H9 (cell line): ENCODE measurements around the gene RALGAPA1. TPM values are rescaled to one million over a fixed set of nuclear protein-coding genes. Genes with fewer than 3 reads are reported as not detected.

ENCODE experiments used
- DNase-seq: peaks from one replicate; pipeline ENCODE4 v3.0.0-alpha.2; 2017
- H2AFZ ChIP-seq: one replicate; pipeline ENCODE4 v1.6.1; 2013; ENCODE audit warnings: mild to moderate bottlenecking, low read length, control low read depth, moderate library complexity
- H2AK5ac ChIP-seq: 2 replicates; pipeline ENCODE4 v1.6.1; 2013; ENCODE audit warnings: low read length, control low read depth, mixed read lengths; ENCODE audit not compliant: insufficient read length
- H2BK120ac ChIP-seq: one replicate; pipeline ENCODE4 v1.6.1; 2013; ENCODE audit warnings: low read depth, mild to moderate bottlenecking, low read length, control low read depth, inconsistent platforms; ENCODE audit not compliant: poor library complexity, severe bottlenecking
- H2BK12ac ChIP-seq: 2 replicates; pipeline ENCODE4 v1.6.1; 2013; ENCODE audit warnings: low read length, control low read depth, mixed read lengths, low read depth; ENCODE audit not compliant: insufficient read length
- H2BK15ac ChIP-seq: 2 replicates; pipeline ENCODE4 v1.6.1; 2013; ENCODE audit warnings: low read depth, low read length, control low read depth
- H2BK20ac ChIP-seq: one replicate; pipeline ENCODE4 v1.6.1; 2013; ENCODE audit warnings: low read depth, mild to moderate bottlenecking, low read length, control low read depth, inconsistent platforms; ENCODE audit not compliant: poor library complexity, severe bottlenecking
- H2BK5ac ChIP-seq: 2 replicates; pipeline ENCODE4 v1.6.1; 2013; ENCODE audit warnings: low read length, control low read depth, mixed read lengths; ENCODE audit not compliant: insufficient read length
- H3K14ac ChIP-seq: 2 replicates; pipeline ENCODE4 v1.6.1; 2013; ENCODE audit warnings: low read length, control low read depth; ENCODE audit not compliant: insufficient read depth
- H3K18ac ChIP-seq: 2 replicates; pipeline ENCODE4 v1.6.1; 2013; ENCODE audit warnings: low read depth, mild to moderate bottlenecking, mixed read lengths, low read length, control low read depth; ENCODE audit not compliant: insufficient read length
- H3K23ac ChIP-seq: 2 replicates; pipeline ENCODE4 v1.6.1; 2013; ENCODE audit warnings: low read length, control low read depth, mixed read lengths, low read depth; ENCODE audit not compliant: insufficient read length
- H3K23me2 ChIP-seq: 2 replicates; pipeline ENCODE4 v1.6.1; 2013; ENCODE audit warnings: low read depth, mild to moderate bottlenecking, mixed read lengths, low read length, control low read depth; ENCODE audit not compliant: insufficient read length, poor library complexity, severe bottlenecking
- H3K27ac ChIP-seq: 2 replicates; pipeline ENCODE4 v1.5.1; 2013; ENCODE audit warnings: low read length, control low read depth, mixed read lengths, low read depth; ENCODE audit not compliant: insufficient read length
- H3K27me3 ChIP-seq: 2 replicates; pipeline ENCODE4 v1.6.1; 2013; ENCODE audit warnings: low read length, control low read depth, inconsistent platforms; ENCODE audit not compliant: insufficient read depth
- H3K4ac ChIP-seq: 2 replicates; pipeline ENCODE4 v1.6.1; 2013; ENCODE audit warnings: low read depth, mild to moderate bottlenecking, control low read depth, inconsistent platforms, low read length, moderate library complexity
- H3K4me1 ChIP-seq: 2 replicates; pipeline ENCODE4 v1.6.1; 2013; ENCODE audit warnings: low read length, control low read depth, inconsistent platforms; ENCODE audit not compliant: insufficient read depth
- H3K4me2 ChIP-seq: 2 replicates; pipeline ENCODE4 v1.6.1; 2013; ENCODE audit warnings: low read length, control low read depth, mixed read lengths; ENCODE audit not compliant: insufficient read length, insufficient read depth
- H3K56ac ChIP-seq: 2 replicates; pipeline ENCODE4 v1.6.1; 2013; ENCODE audit warnings: low read depth, mild to moderate bottlenecking, mixed read lengths, low read length, control low read depth; ENCODE audit not compliant: insufficient read length
- H3K79me1 ChIP-seq: 2 replicates; pipeline ENCODE4 v1.6.1; 2013; ENCODE audit warnings: low read depth, mild to moderate bottlenecking, moderate library complexity, low read length, control low read depth, inconsistent platforms; ENCODE audit not compliant: insufficient read depth, poor library complexity, severe bottlenecking
- H3K79me2 ChIP-seq: 2 replicates; pipeline ENCODE4 v1.6.1; 2013; ENCODE audit warnings: low read length, control low read depth, inconsistent platforms; ENCODE audit not compliant: insufficient read depth
- H3K9ac ChIP-seq: 2 replicates; pipeline ENCODE4 v1.6.1; 2013; ENCODE audit warnings: low read length, control low read depth, mixed read lengths; ENCODE audit not compliant: insufficient read length; ENCODE audit errors: extremely low read depth
- H3K9me3 ChIP-seq: one replicate; pipeline ENCODE4 v1.6.1; 2013; ENCODE audit warnings: low read depth, low read length, inconsistent platforms; ENCODE audit not compliant: control insufficient read depth
- H3T11ph ChIP-seq: one replicate; pipeline ENCODE4 v1.6.1; 2013; ENCODE audit warnings: mild to moderate bottlenecking, low read length, control low read depth, inconsistent platforms
- H4K20me1 ChIP-seq: one replicate; pipeline ENCODE4 v1.6.1; 2013; ENCODE audit not compliant: control insufficient read depth, insufficient read length, insufficient read depth
- H4K5ac ChIP-seq: 2 replicates; pipeline ENCODE4 v1.6.1; 2013; ENCODE audit warnings: low read depth, mild to moderate bottlenecking, mixed read lengths, low read length, control low read depth; ENCODE audit not compliant: insufficient read length
- H4K8ac ChIP-seq: replicated peaks from 2 replicates; pipeline ENCODE4 v1.6.1; 2013; ENCODE audit warnings: low read length, control low read depth, mixed read lengths, low read depth; ENCODE audit not compliant: insufficient read length
- H4K91ac ChIP-seq: 2 replicates; pipeline ENCODE4 v1.6.1; 2013; ENCODE audit warnings: low read depth, mild to moderate bottlenecking, moderate library complexity, mixed read lengths, low read length, control low read depth; ENCODE audit not compliant: insufficient read length
- H3K27ac Mint-ChIP-seq, 3 experiments: 2 replicates in 2 of 3; 3 replicates in 1 of 3; pipeline ENCODE4 v1.8.0; 2020 to 2021; ENCODE audit warnings: mixed read lengths in 3 of 3, mild to moderate bottlenecking in 1 of 3, moderate library complexity in 1 of 3
- H3K27me3 Mint-ChIP-seq: 2 replicates; pipeline ENCODE4 v1.8.0; 2021; ENCODE audit warnings: low read depth, mild to moderate bottlenecking, moderate library complexity, mixed read lengths
- H3K36me3 Mint-ChIP-seq, 3 experiments: 2 replicates in 2 of 3; 3 replicates in 1 of 3; pipeline ENCODE4 v1.8.0; 2020 to 2021; ENCODE audit warnings: low read depth in 3 of 3, mixed read lengths in 3 of 3; ENCODE audit not compliant: insufficient read depth in 1 of 3
- H3K4me1 Mint-ChIP-seq, 2 experiments: 2 replicates each; pipeline ENCODE4 v1.8.0; 2020; ENCODE audit warnings: mixed read lengths in 2 of 2
- H3K4me3 Mint-ChIP-seq, 2 experiments: 2 replicates in 1 of 2; 3 replicates in 1 of 2; pipeline ENCODE4 v1.8.0; 2020 to 2021; ENCODE audit warnings: mild to moderate bottlenecking in 2 of 2, mixed read lengths in 2 of 2, moderate library complexity in 1 of 2
- H3K9me3 Mint-ChIP-seq, 2 experiments: 2 replicates in 1 of 2; 3 replicates in 1 of 2; pipeline ENCODE4 v1.8.0; 2020; ENCODE audit warnings: mild to moderate bottlenecking in 2 of 2, mixed read lengths in 2 of 2, moderate library complexity in 1 of 2
- CTCF ChIP-seq: fragments of 200-600 bp; sonication (generic); conservative IDR thresholded peaks from 3 replicates; pipeline ENCODE4 v1.8.0; 2021; ENCODE audit warnings: antibody characterized with exemption, mild to moderate bottlenecking
- total RNA-seq: library from RNA; stranded (reverse); gene quantifications from 2 replicates; pipeline ENCODE4 v1.2.1, GENCODE V29; 2021

The RALGAPA1 gene
- total RNA-seq, 1 experiment from 2014 or later: 29.8 TPM

GRCh38 chr14:35754671-35755070 is 54.4 kb downstream of the RALGAPA1 start:
- Histone ChIP-seq H2AK5ac (no peak overlapping the region), H2AFZ (no peak overlapping the region), H2BK120ac (no peak overlapping the region), H2BK5ac (no peak overlapping the region), H3K4me2 (no peak overlapping the region), H3K23me2 (no peaks in the 10 kb centered on the region), H3K23ac (no peak overlapping the region), H3T11ph (no peak overlapping the region), H3K79me1 (no peaks in the 10 kb centered on the region), H4K8ac (no peak overlapping the region), H3K27ac (no peak overlapping the region), H3K56ac (no peak overlapping the region), H3K9me3 (no peaks in the 10 kb centered on the region), H2BK12ac (no peak overlapping the region), H4K91ac (no peak overlapping the region), H3K9ac (no peak overlapping the region), H2BK15ac (no peak overlapping the region), H3K4me1 (no peaks in the 10 kb centered on the region), H3K4ac (no peak overlapping the region), H4K5ac (no peak overlapping the region), H3K79me2 (no peaks in the 10 kb centered on the region), H2BK20ac (no peak overlapping the region), H3K18ac (no peak overlapping the region), H3K27me3 (no peaks in the 10 kb centered on the region), H4K20me1 (no peaks in the 10 kb centered on the region), H3K14ac (no peak overlapping the region)
- Mint-ChIP-seq H3K27ac (no peak overlapping the region), H3K4me3 (no peak overlapping the region), H3K4me1 (no peaks in the 10 kb centered on the region), H3K27me3 (no peaks in the 10 kb centered on the region), H3K36me3 (peaks cover 0 to 28% (median 0%) of the 10 kb centered on the region in 3 experiments; a peak in 2 of 7 replicates), H3K9me3 (no peaks in the 10 kb centered on the region)
- TF ChIP-seq CTCF: no peak
- DNase-seq: no peak
